Measurements from ENCODE around the gene PPP1R3E.

Gene PPP1R3E

GRCh38 chr14:23248601-23249000, 54.1 kb downstream of the PPP1R3E start:
- no peak for DNase-seq

Measured in NCI-H524 (cell line).